Peyer's patch (tissue), 4 donors: Measurements from ENCODE around the gene LRRC25. TPM values are rescaled to one million over a fixed set of nuclear protein-coding genes. Genes with fewer than 3 reads are reported as not detected.

Source experiments
- DNase-seq, 3 donors: peaks; one replicate each; pipeline ENCODE4 v3.0.0-alpha.2; 2017 to 2019
- H3K27ac ChIP-seq, 4 donors: fragments of 200-600 bp; sonication (generic); one replicate each; pipeline ENCODE4 v1.5.1; 2016 to 2019
- H3K27me3 ChIP-seq, 2 donors: fragments of 200-600 bp; sonication (generic); one replicate each; pipeline ENCODE4 v1.5.1; 2019
- H3K36me3 ChIP-seq, 3 donors: fragments of 200-600 bp; sonication (generic); one replicate each; pipeline ENCODE4 v1.5.1; 2016 to 2019
- H3K4me1 ChIP-seq, 4 donors: fragments of 200-600 bp; sonication (generic); one replicate each; pipeline ENCODE4 v1.5.1; 2016 to 2019
- H3K4me3 ChIP-seq, 4 donors: fragments of 200-600 bp; sonication (generic); 1 replicate in 3 of 4; 2 replicates in 1 of 4; pipeline ENCODE4 v1.5.1; 2016 to 2019; ENCODE audit warnings: mild to moderate bottlenecking in 1 of 4
- H3K9me3 ChIP-seq, 4 donors: fragments of 200-600 bp; sonication (generic); one replicate each; pipeline ENCODE4 v1.5.1; 2016 to 2019; ENCODE audit warnings: mild to moderate bottlenecking in 1 of 4
- POLR2A ChIP-seq, 2 donors: fragments of 450-650 bp; IDR thresholded peaks; one replicate each; pipeline ENCODE4 v1.5.1; 2017; ENCODE audit warnings: antibody characterized with exemption in 2 of 2, mild to moderate bottlenecking in 2 of 2, moderate library complexity in 2 of 2
- total RNA-seq, 4 donors: library from RNA; depleted of rRNA; stranded (reverse); fragments of >200 nt; gene quantifications; one replicate each; pipeline ENCODE4 v1.1.0, GENCODE V29; 2016
- TF ChIP-seq, protein P1 (sequence below), 6 experiments: fragments of 450-650 bp in 4 of 6; fragments of 200-600 bp in 2 of 6; sonication (generic) in 1 of 6; IDR thresholded peaks; one replicate each; pipeline ENCODE4 v1.5.1; 2017 to 2019; ENCODE audit warnings: antibody characterized with exemption in 6 of 6, mild to moderate bottlenecking in 3 of 6, moderate library complexity in 1 of 6

The LRRC25 gene
- total RNA-seq, 4 donors from 2014 or later = 2.5 to 4.2 (median 3.6) TPM

DNA sequence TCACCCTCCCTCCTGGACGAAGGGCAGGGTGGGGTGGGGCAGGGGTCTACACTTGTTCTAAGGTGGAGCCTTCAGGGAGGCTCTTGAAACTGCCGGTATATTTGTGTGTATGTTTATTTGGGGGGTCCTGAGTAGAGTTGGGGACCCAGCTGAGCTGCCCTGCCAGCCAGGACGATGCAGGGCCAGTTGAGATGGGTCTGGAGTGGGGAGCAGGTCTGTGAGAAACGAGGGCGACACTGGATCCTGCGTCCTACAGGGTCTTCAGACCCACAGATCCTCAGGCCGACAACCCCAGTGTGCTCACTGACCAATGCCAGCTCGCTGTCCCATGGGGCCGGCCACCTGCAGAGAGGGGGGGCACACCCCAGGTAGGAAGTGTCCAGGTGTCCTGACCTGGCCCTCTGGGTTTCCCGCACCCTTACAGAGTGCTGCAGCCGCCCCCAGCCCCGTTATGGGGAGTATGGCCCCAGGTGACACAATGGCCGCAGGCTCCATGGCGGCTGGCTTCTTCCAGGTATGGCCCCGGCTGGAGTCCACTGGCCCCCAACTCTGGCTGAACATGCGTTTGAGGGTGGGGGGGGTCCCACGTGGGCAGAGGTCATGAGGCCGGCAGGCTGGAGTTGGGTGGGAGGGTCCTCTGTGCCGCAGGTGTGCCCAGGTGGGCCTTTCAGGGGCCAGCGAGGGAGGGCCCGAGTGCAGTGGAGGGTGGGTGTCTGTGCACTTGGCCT, 33.2 kb upstream of the LRRC25 start:
- DNase-seq = peak in 1 of 3 donors; percentile 48
- Histone ChIP-seq H3K36me3 (no peaks in the 10 kb centered on the region), H3K27me3 (no peaks in the 10 kb centered on the region), H3K27ac (peak overlapping the region in 1 of 4 donors; percentile 83), H3K9me3 (no peaks in the 10 kb centered on the region), H3K4me3 (no peak overlapping the region), H3K4me1 (peaks cover 0 to 47% (median 31%) of the 10 kb centered on the region in 4 donors)
- TF ChIP-seq POLR2A (IDR thresholded peaks at IDR 0.05) = no peak
- TF ChIP-seq, protein P1, sequence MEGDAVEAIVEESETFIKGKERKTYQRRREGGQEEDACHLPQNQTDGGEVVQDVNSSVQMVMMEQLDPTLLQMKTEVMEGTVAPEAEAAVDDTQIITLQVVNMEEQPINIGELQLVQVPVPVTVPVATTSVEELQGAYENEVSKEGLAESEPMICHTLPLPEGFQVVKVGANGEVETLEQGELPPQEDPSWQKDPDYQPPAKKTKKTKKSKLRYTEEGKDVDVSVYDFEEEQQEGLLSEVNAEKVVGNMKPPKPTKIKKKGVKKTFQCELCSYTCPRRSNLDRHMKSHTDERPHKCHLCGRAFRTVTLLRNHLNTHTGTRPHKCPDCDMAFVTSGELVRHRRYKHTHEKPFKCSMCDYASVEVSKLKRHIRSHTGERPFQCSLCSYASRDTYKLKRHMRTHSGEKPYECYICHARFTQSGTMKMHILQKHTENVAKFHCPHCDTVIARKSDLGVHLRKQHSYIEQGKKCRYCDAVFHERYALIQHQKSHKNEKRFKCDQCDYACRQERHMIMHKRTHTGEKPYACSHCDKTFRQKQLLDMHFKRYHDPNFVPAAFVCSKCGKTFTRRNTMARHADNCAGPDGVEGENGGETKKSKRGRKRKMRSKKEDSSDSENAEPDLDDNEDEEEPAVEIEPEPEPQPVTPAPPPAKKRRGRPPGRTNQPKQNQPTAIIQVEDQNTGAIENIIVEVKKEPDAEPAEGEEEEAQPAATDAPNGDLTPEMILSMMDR (IDR thresholded peaks at IDR 0.05) = no peak

DNA sequence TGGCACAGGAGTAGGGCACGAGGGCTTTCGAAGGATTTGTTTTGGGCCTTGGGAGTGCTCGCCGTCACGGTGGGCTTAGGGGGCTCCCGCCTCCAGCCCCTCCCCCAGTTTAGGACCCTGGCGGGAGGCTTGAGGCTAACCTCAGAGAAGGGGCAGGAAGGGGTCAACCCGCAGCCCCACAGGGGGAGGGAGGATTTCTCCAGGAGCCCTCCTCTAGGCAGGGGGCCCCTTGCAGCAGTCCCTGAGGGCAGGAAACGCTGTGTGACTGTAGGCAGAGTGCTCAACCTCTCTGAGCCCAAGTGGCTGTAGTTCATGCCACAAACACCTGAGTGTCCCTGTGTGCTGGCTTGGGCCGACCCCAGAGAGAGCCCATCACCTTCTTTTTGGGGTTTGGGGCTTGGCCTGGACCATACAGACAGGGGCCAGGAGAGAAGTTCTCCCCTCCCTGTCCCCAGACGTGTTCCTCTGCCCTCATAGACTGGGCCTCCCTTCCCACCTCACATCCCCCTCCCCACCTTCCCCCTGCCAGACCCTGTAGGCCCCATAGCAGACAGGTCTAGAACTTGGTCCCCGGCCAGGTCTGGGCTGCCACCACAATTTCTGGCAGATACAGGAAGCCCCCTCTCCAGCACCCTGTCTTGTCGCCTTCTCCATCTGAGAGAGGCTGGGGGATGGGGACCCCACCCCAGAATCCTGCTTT, 32.4 kb upstream of the LRRC25 start:
- Histone ChIP-seq H3K27me3 (no peaks in the 10 kb centered on the region), H3K4me1 (peaks cover 0 to 48% (median 31%) of the 10 kb centered on the region in 4 donors), H3K36me3 (no peaks in the 10 kb centered on the region), H3K4me3 (peak overlapping the region in 3 of 4 donors; percentile 33 to 69 (median 56)), H3K9me3 (no peaks in the 10 kb centered on the region), H3K27ac (peak overlapping the region; percentile 63 to 86 (median 77))
- TF ChIP-seq, protein P1 (IDR thresholded peaks at IDR 0.05) = no peak
- no peak for TF ChIP-seq POLR2A (IDR thresholded peaks at IDR 0.05)
- peak in 1 of 3 donors; percentile 47 for DNase-seq

DNA sequence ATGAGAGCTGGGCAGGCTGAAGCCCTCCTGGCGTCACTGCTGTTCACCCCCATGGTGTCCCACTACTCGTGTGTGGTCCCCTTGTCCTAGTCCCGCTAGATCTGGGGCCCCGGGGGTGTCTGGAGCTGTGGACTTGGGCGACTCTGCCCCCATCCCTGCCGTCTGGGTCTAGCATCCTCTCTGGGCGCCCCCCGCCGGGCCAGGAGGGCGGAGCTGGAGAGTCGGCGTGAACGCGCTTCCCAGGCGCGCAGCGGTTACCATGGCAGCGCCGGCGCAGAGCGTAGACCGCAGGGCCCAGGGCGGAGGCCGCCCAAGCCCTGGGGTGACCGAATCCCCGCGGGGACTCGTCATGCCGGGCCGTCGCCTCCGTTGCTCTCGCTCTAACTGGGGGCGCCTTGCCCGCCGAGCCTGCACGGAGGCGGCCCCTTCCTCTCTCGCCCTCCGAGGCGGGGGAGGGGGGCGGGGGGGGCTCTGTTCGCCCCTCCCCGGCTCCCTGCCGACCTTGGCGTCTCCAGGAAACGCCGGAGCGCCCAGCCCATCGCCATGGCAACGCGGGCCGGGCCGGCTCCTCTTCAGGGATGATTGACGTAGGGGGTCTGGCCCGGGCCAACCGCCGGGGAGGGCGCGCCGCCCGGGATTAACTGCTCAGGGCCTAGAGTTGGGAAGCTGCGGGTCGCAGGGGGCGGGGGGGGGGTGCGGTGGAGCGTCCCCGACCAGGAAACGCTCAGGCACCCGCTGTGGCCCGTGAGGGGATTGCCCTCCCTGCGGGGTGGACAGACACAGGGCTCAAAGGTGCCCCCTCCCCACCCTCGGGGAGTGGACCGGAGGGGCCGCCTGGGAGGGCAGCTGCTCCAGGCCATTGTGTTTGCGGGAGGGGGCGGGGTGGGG, 31.6 kb upstream of the LRRC25 start:
- H3K9me3 ChIP-seq = no peaks in the 10 kb centered on the region
- H3K27ac ChIP-seq = peak overlapping the region; percentile 63 to 86 (median 77)
- DNase-seq = peak; percentile 78 to 92 (median 86)
- H3K4me1 ChIP-seq = peaks cover 0 to 56% (median 28%) of the 10 kb centered on the region in 4 donors
- no peaks in the 10 kb centered on the region for H3K36me3 ChIP-seq
- peak overlapping the region; percentile 33 to 69 (median 52) for H3K4me3 ChIP-seq
- no peaks in the 10 kb centered on the region for H3K27me3 ChIP-seq
- no peak for TF ChIP-seq POLR2A (IDR thresholded peaks at IDR 0.05)
- TF ChIP-seq, protein P1 (IDR thresholded peaks at IDR 0.05) = no peak

DNA sequence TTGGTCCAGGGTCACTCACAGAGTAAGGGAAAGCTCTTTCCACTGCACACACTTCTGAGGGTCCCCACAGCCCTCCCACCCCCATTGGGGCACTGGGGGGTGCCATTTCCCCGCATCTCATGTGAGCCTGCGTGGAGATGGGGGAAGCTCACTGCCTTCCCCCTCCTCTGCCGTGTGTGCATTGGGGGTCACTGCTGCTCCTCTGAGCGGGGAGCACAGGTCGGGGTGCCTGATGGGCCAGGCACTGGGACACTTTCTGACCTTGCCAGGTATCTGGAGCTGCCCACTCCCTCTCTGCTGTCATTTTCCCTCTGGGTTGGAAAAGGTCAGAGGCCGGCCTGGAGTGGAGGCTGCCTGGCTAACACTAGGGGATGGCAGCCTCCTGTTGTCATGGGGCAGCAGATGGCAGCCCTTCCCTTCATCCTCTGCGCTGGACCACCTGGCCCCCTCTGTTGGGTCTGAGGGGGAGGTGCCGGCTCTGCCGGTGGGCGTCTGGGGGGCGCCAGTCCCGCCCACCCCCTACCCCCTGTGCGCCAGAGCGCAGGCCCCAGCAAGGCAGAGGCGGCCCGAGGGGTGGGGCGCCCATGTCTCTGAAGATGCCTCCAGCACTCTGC, 30.9 kb upstream of the LRRC25 start:
- Histone ChIP-seq H3K27me3 (no peaks in the 10 kb centered on the region), H3K4me1 (peaks cover 0 to 63% (median 29%) of the 10 kb centered on the region in 4 donors), H3K4me3 (peak overlapping the region in 2 of 4 donors; percentile 33 to 69), H3K36me3 (no peaks in the 10 kb centered on the region), H3K9me3 (no peaks in the 10 kb centered on the region), H3K27ac (peak overlapping the region; percentile 63 to 86 (median 77))
- DNase-seq = no peak
- TF ChIP-seq, protein P1 (IDR thresholded peaks at IDR 0.05) = no peak
- TF ChIP-seq POLR2A (IDR thresholded peaks at IDR 0.05) = no peak

DNA sequence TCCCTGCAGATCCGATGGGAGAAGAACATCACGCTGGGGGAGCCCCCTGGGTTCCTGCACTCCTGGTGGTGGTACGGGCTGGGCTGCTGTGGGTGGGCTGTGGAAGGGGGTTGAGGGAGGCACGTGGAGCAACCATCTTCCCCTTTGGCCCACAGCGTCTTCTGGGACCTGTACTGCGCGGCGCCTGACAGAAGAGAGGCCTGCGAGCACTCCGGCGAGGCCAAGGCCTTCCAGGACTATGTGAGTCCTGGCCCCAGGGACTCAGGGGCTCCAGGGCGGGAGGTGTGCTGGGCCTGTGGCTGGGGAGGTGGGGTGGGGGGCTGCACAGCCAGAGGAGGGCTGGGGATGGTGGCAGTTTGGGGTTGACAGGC, 30.3 kb upstream of the LRRC25 start:
- TF ChIP-seq, protein P1 (IDR thresholded peaks at IDR 0.05) = no peak
- no peak for TF ChIP-seq POLR2A (IDR thresholded peaks at IDR 0.05)
- no peak for DNase-seq
- Histone ChIP-seq H3K27ac (peak overlapping the region in 1 of 4 donors; percentile 83), H3K27me3 (no peaks in the 10 kb centered on the region), H3K9me3 (no peaks in the 10 kb centered on the region), H3K36me3 (no peaks in the 10 kb centered on the region), H3K4me3 (no peak overlapping the region), H3K4me1 (peaks cover 0 to 63% (median 31%) of the 10 kb centered on the region in 4 donors)
